Hepatocyte (in vitro differentiated cells): ENCODE measurements around the gene HIVEP1. TPM values are rescaled to one million over a fixed set of nuclear protein-coding genes. Genes with fewer than 3 reads are reported as not detected.

Experiments
- DNase-seq: peaks from one replicate; pipeline ENCODE4 v3.0.0-alpha.2; 2016; ENCODE audit warnings: low spot score
- H2AFZ ChIP-seq: fragments of 200-600 bp; sonication (generic); 2 replicates; pipeline ENCODE4 v1.6.0; 2016; ENCODE audit warnings: antibody characterized with exemption, mild to moderate bottlenecking
- H3K27ac ChIP-seq: fragments of 200-600 bp; sonication (generic); 2 replicates; pipeline ENCODE4 v1.5.1; 2016; ENCODE audit warnings: mild to moderate bottlenecking
- H3K27me3 ChIP-seq: fragments of 200-600 bp; sonication (generic); 2 replicates; pipeline ENCODE4 v1.6.1; 2016
- H3K36me3 ChIP-seq: fragments of 200-600 bp; sonication (generic); replicated peaks from 2 replicates; pipeline ENCODE4 v1.5.1; 2016; ENCODE audit warnings: low read depth; ENCODE audit not compliant: insufficient read depth
- H3K4me1 ChIP-seq: fragments of 200-600 bp; sonication (generic); 2 replicates; pipeline ENCODE4 v1.5.1; 2016; ENCODE audit warnings: mild to moderate bottlenecking, moderate library complexity; ENCODE audit not compliant: insufficient read depth
- H3K4me2 ChIP-seq: fragments of 200-600 bp; sonication (generic); 2 replicates; pipeline ENCODE4 v1.6.0; 2016
- H3K4me3 ChIP-seq: fragments of 200-600 bp; sonication (generic); 2 replicates; pipeline ENCODE4 v1.5.1; 2016; ENCODE audit warnings: mild to moderate bottlenecking
- H3K79me2 ChIP-seq: fragments of 200-600 bp; sonication (generic); 2 replicates; pipeline ENCODE4 v1.6.0; 2017; ENCODE audit warnings: mild to moderate bottlenecking
- H3K9me2 ChIP-seq: fragments of 200-600 bp; sonication (generic); replicated peaks from 2 replicates; pipeline ENCODE4 v1.6.0; 2017; ENCODE audit warnings: mild to moderate bottlenecking; ENCODE audit not compliant: insufficient read depth
- H3K9me3 ChIP-seq: fragments of 200-600 bp; sonication (generic); 2 replicates; pipeline ENCODE4 v1.5.1; 2016; ENCODE audit warnings: low read depth, mild to moderate bottlenecking
- H4K20me1 ChIP-seq: fragments of 200-600 bp; sonication (generic); 2 replicates; pipeline ENCODE4 v1.6.0; 2016; ENCODE audit warnings: mild to moderate bottlenecking; ENCODE audit not compliant: insufficient read depth, poor library complexity, severe bottlenecking
- CTCF ChIP-seq: fragments of 200-600 bp; sonication (generic); IDR thresholded peaks from 2 replicates; pipeline ENCODE4 v1.5.1; 2016; ENCODE audit warnings: antibody characterized with exemption, mild to moderate bottlenecking; ENCODE audit not compliant: poor library complexity
- EZH2 ChIP-seq: fragments of 200-600 bp; sonication (generic); IDR thresholded peaks from 2 replicates; pipeline ENCODE4 v1.6.1; 2016; ENCODE audit warnings: antibody characterized with exemption, mild to moderate bottlenecking, borderline replicate concordance
- EZH2phosphoT487 ChIP-seq: fragments of 200-600 bp; sonication (generic); IDR thresholded peaks from one replicate; pipeline ENCODE4 v1.6.1; 2018; ENCODE audit warnings: antibody characterized with exemption, mild to moderate bottlenecking, low read depth, moderate library complexity; ENCODE audit not compliant: unreplicated experiment, severe bottlenecking
- WGBS: methylation state at CpG from one replicate; pipeline ENCODE4 v1.1.6; 2016; ENCODE audit warnings: low lambda C conversion rate; ENCODE audit errors: missing lambda C conversion rate; 5-methylcytosine and 5-hydroxymethylcytosine counted together
- polyA plus RNA-seq: library from polyadenylated mRNA; unstranded; fragments of >200 nt; fragmentation: Nextera tagmentation; extraction: Ambion mirVana; gene quantifications from 2 replicates; pipeline ENCODE4 v1.2.1, GENCODE V29; 2016
- total RNA-seq: library from RNA; depleted of rRNA; stranded (reverse); fragments of >200 nt; gene quantifications from 2 replicates; pipeline ENCODE4 v1.2.3, GENCODE V29; 2014

The HIVEP1 gene
- total and polyA plus RNA-seq, 2 experiments from 2014 or later = 8.7 to 33.7 TPM

GRCh38 chr6:11970114-11970513 is 42.0 kb upstream of the HIVEP1 start:
- Histone ChIP-seq H3K27ac (no peak overlapping the region), H3K9me3 (no peaks in the 10 kb centered on the region), H3K4me3 (no peak overlapping the region), H3K4me1 (no peaks in the 10 kb centered on the region), H3K27me3 (no peaks in the 10 kb centered on the region), H3K79me2 (no peaks in the 10 kb centered on the region), H2AFZ (no peak overlapping the region), H3K9me2 (no peaks in the 10 kb centered on the region), H3K36me3 (no peaks in the 10 kb centered on the region), H3K4me2 (no peak overlapping the region), H4K20me1 (no peaks in the 10 kb centered on the region)
- DNase-seq = no peak
- no peak for TF ChIP-seq EZH2
- no peak for TF ChIP-seq EZH2phosphoT487
- no peak for TF ChIP-seq CTCF
- WGBS = 94% methylated on average over 3 of the region's 3 CpGs

DNA sequence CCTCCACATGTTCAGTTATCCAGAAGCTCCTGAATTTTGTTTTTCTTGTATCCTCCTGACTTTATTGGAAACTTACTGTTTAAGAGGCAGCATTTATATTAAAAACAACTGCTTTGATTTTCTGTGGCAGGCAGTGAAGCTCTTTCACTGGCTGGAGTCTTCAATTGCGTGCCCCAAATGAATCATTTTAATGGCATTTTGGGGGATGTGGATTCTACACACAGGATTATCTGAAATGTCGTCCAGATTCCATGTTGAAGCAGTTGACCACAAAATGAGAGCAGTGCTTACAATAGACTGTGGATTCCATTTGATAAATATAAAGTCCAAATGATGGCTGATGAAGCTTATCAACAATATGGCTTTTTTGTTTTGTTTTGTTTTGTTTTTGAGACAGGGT is 41.0 kb upstream of the HIVEP1 start:
- no peak for DNase-seq

DNA sequence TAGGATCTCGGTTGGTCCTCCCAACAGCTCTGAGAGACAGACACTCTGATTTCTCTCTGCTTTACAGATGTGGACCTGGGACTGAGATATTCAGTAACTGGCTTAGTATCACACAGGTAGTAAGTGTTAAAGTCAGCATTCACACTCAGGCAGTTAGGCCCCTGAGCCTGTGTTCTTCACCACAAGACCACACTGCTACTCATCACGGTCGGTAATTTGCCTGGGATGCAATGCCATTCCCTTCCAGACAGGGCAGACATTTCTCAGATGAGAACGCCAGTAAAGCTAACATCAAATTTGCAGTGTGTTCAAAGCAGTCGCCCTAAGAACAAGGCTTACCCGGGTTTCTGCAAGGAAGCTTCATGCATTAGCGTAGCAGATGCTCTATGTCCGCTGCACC is 39.8 kb upstream of the HIVEP1 start:
- 85% methylated on average over 8 of the region's 8 CpGs for WGBS
- Histone ChIP-seq H2AFZ (no peak overlapping the region), H3K4me2 (no peak overlapping the region), H3K36me3 (no peaks in the 10 kb centered on the region), H3K27ac (no peak overlapping the region), H3K9me3 (no peaks in the 10 kb centered on the region), H4K20me1 (no peaks in the 10 kb centered on the region), H3K4me3 (no peak overlapping the region), H3K9me2 (no peaks in the 10 kb centered on the region), H3K27me3 (no peaks in the 10 kb centered on the region), H3K79me2 (no peaks in the 10 kb centered on the region), H3K4me1 (no peaks in the 10 kb centered on the region)
- TF ChIP-seq CTCF (no peak), EZH2phosphoT487 (no peak), EZH2 (no peak)
- DNase-seq = no peak

More for the DNA sequence above, 41.0 kb upstream of the HIVEP1 start:
- H3K36me3 ChIP-seq = no peaks in the 10 kb centered on the region
- H2AFZ ChIP-seq = no peak overlapping the region
- H3K4me2 ChIP-seq = no peak overlapping the region
- H3K9me3 ChIP-seq = no peaks in the 10 kb centered on the region
- no peaks in the 10 kb centered on the region for H3K9me2 ChIP-seq
- H4K20me1 ChIP-seq = no peaks in the 10 kb centered on the region
- H3K27ac ChIP-seq = no peak overlapping the region
- H3K27me3 ChIP-seq = no peaks in the 10 kb centered on the region
- no peak for TF ChIP-seq CTCF
- no peak for TF ChIP-seq EZH2
- no peak for TF ChIP-seq EZH2phosphoT487
- no peaks in the 10 kb centered on the region for H3K4me1 ChIP-seq
- H3K79me2 ChIP-seq = no peaks in the 10 kb centered on the region
- H3K4me3 ChIP-seq = no peak overlapping the region
- 59% methylated on average over 2 of the region's 2 CpGs for WGBS

DNA sequence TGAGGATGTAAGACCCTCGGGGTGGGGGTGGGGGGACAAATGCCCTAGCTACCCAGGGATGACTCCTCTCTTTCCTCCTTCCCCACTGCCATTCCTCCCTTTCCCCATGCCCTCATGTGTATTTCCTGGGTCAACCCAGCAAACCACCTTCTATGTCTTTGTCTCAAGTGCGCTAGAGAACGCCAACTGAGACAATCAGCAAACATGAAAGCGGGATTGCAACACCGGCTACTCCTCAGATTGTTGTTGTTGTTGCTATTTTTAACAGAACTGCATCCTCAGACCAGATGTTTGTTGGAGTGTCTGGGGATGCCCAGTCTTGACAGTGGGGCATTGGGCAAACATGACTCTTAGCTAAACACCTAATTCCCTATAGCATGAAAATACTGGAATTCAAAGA is 39.3 kb upstream of the HIVEP1 start:
- TF ChIP-seq CTCF (no peak), EZH2phosphoT487 (no peak), EZH2 (no peak)
- H3K4me3 ChIP-seq = no peak overlapping the region
- H3K79me2 ChIP-seq = no peaks in the 10 kb centered on the region
- no peaks in the 10 kb centered on the region for H3K27me3 ChIP-seq
- no peaks in the 10 kb centered on the region for H3K9me3 ChIP-seq
- no peaks in the 10 kb centered on the region for H3K9me2 ChIP-seq
- no peak overlapping the region for H2AFZ ChIP-seq
- no peaks in the 10 kb centered on the region for H3K4me1 ChIP-seq
- WGBS = 85% methylated on average over 5 of the region's 5 CpGs
- H3K27ac ChIP-seq = no peak overlapping the region
- H4K20me1 ChIP-seq = no peaks in the 10 kb centered on the region
- H3K36me3 ChIP-seq = no peaks in the 10 kb centered on the region
- no peak for DNase-seq
- no peak overlapping the region for H3K4me2 ChIP-seq
